SU-DHL-6 (cell line): ENCODE measurements around the gene KRT9.

ENCODE experiments used
- EZH2phosphoT487 ChIP-seq: fragments of 200-600 bp; sonication (generic), shearing (Covaris generic); conservative IDR thresholded peaks from 2 replicates; pipeline ENCODE4 v1.6.1; 2018; ENCODE audit warnings: mild to moderate bottlenecking, antibody characterized with exemption, low read length, moderate library complexity, mixed read lengths
- TF ChIP-seq, protein P1 (sequence below): fragments of 200-600 bp; sonication (generic); IDR thresholded peaks from one replicate; pipeline ENCODE4 v1.5.1; 2017; ENCODE audit warnings: antibody characterized with exemption, mild to moderate bottlenecking, low read length, moderate library complexity; ENCODE audit not compliant: insufficient read depth, poor library complexity, severe bottlenecking

DNA sequence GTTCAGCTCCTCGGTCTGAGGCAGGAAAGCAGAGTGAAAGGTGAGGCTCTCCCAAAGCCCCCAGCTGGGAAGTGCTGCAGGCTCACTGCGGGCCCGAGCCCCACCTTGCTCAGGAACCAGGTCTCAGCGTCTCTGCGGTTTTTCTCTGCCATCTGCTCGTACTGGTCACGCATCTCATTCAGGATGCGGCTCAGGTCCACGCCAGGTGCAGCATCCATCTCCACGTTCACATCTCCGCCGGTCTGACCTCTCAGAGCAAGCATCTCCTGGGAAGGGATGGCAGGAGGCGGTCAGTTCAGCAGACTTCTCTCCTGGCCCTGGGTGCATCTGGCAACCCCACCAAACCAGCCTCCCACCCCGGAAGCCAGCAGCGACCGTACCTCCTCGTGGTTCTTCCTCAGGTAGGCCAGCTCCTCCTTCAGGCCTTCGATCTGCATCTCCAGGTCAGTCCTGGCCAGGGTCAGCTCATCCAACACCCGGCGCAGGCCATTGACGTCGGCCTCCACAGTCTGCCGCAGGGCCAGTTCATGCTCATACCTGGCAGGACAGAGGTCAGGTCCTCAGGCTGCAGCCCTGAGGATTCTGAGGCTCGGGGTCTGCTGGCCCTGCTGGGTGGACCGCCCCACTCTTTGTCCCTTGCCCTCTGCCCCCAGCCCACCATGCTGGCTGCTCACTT, 39.2 kb upstream of the KRT9 start:
- TF ChIP-seq, protein P1, sequence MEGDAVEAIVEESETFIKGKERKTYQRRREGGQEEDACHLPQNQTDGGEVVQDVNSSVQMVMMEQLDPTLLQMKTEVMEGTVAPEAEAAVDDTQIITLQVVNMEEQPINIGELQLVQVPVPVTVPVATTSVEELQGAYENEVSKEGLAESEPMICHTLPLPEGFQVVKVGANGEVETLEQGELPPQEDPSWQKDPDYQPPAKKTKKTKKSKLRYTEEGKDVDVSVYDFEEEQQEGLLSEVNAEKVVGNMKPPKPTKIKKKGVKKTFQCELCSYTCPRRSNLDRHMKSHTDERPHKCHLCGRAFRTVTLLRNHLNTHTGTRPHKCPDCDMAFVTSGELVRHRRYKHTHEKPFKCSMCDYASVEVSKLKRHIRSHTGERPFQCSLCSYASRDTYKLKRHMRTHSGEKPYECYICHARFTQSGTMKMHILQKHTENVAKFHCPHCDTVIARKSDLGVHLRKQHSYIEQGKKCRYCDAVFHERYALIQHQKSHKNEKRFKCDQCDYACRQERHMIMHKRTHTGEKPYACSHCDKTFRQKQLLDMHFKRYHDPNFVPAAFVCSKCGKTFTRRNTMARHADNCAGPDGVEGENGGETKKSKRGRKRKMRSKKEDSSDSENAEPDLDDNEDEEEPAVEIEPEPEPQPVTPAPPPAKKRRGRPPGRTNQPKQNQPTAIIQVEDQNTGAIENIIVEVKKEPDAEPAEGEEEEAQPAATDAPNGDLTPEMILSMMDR = no peak
- no peak for TF ChIP-seq EZH2phosphoT487
